B cell (primary cell): ENCODE data around the gene CPNE4.

ENCODE experiments used
- CTCF ChIP-seq: fragments of 200-600 bp; IDR thresholded peaks from one replicate; pipeline ENCODE4 v1.8.0; 2022; ENCODE audit warnings: antibody characterized with exemption, mild to moderate bottlenecking
- EZH2 ChIP-seq: IDR thresholded peaks from 2 replicates; pipeline ENCODE4 v1.6.1; 2012; ENCODE audit warnings: borderline replicate concordance, low read depth, mild to moderate bottlenecking, moderate library complexity, low read length; ENCODE audit not compliant: insufficient read depth, poor library complexity, severe bottlenecking

GRCh38 chr3:131692356-131692755, 342.5 kb downstream of the CPNE4 start:
- no peak for TF ChIP-seq CTCF
- TF ChIP-seq EZH2: no peak
